ENCODE measurements around the gene NECTIN4. TPM values are rescaled to one million over a fixed set of nuclear protein-coding genes. Genes with fewer than 3 reads are reported as not detected.

Gene NECTIN4
- total RNA-seq, 1 experiment from 2014 or later, result 0.04 TPM

DNA sequence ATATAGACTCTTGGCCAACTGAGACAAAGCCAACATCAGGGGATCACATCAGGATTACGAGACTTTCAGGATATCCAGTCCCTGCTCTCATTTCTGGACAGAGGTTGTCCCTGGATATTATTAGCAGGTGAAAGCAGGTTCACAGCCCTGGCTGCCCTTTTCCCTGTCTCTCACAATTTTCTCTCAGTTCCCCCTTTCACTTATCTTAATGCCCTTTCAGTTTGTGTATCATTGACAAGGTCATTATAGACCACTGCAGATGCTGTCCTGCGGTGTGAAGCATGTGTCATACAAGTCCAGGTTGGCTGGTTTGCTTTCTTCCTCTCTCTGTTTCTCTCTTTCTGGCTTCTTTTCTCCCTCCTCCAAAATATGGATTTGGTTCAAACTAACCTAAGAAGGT lies 6.7 kb upstream of the NECTIN4 start:
- H3K36me3 ChIP-seq, result peaks cover 12% of the 10 kb centered on the region
- H3K27me3 ChIP-seq, result no peaks in the 10 kb centered on the region
- H3K4me3 ChIP-seq, result no peak overlapping the region
- no peak overlapping the region for H3K27ac ChIP-seq
- H3K9me3 ChIP-seq (replicated peaks), result no peaks in the 10 kb centered on the region
- H3K4me1 ChIP-seq, result no peaks in the 10 kb centered on the region
- DNase-seq, result no peak

- H3K9me3 ChIP-seq (replicated peaks), result no peaks in the 10 kb centered on the region
- H3K4me1 ChIP-seq, result no peaks in the 10 kb centered on the region
- DNase-seq, result no peak
- H3K4me3 ChIP-seq, result no peak overlapping the region
- H3K27me3 ChIP-seq, result no peaks in the 10 kb centered on the region
- no peak overlapping the region for H3K27ac ChIP-seq
- peaks cover 11% of the 10 kb centered on the region for H3K36me3 ChIP-seq
Observed at GRCh38 chr1:161095230-161095629, 5.9 kb upstream of the NECTIN4 start.

DNA sequence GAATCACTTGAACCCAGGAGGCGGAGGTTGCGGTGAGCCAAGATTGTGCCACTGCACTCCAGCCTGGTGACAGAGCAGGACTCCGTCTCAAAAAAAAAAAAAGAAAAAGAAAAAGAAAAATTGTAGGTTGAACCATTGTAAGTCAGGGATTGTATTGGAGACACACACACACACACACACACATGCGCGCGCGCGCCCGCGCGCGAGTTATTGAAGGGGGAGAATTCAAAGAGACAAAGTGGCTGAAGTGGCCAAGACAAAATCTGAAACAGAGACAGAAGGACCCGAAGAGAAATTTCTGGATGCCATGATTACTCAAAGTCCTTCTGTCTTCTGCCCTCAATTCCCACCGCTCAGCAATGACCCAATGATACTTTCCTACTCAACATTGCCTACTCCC lies 5.1 kb upstream of the NECTIN4 start:
- Histone ChIP-seq H3K9me3 (replicated peaks) (no peaks in the 10 kb centered on the region), H3K27ac (no peak overlapping the region), H3K4me1 (no peaks in the 10 kb centered on the region), H3K27me3 (no peaks in the 10 kb centered on the region), H3K36me3 (peaks cover 4% of the 10 kb centered on the region; the same call in 1 of the 2 replicates), H3K4me3 (no peak overlapping the region)
- DNase-seq, result no peak

GRCh38 chr1:161092621-161093028 lies 3.3 kb upstream of the NECTIN4 start:
- Histone ChIP-seq H3K36me3 (no peaks in the 10 kb centered on the region), H3K4me1 (no peaks in the 10 kb centered on the region), H3K27ac (no peak overlapping the region), H3K27me3 (no peaks in the 10 kb centered on the region), H3K4me3 (no peak overlapping the region), H3K9me3 (replicated peaks) (no peaks in the 10 kb centered on the region)
- no peak for DNase-seq

DNA sequence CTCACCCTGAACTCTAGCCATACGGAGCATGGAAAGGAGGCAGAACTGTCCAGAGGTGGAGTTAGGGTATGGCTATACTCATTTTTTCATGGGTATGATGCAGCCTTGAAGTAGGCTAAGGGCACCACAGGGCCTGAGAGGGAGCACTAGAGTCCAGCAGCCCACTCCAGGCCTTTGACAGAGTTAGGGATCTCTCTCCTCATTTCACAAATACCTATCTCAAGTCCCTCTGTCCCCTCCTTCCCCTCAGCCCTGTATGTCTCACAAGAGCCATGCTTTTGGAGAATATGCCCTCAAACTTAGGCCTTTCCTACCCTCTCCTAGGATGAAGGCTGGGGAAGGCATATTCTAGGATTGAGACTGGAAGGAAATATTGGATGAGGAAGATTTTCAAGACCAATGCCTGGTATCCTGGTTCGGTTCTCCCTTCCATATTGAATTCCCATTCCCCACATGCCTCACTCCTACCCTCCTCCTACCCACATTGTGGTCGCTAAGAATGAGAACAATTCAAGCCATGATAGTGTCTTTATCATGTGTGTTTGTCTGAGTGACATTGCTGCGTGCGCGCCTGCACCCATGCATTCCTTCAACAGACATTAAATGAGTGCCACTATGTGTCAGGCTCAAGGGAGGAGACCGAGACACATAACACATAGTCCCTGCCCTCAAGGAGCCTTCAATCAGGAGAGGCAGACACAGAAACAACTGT lies 2.6 kb upstream of the NECTIN4 start:
- no peak overlapping the region for H3K27ac ChIP-seq
- H3K36me3 ChIP-seq, result no peaks in the 10 kb centered on the region
- no peaks in the 10 kb centered on the region for H3K9me3 ChIP-seq (replicated peaks)
- H3K27me3 ChIP-seq, result no peaks in the 10 kb centered on the region
- DNase-seq, result no peak
- no peaks in the 10 kb centered on the region for H3K4me1 ChIP-seq
- no peak overlapping the region for H3K4me3 ChIP-seq

DNA sequence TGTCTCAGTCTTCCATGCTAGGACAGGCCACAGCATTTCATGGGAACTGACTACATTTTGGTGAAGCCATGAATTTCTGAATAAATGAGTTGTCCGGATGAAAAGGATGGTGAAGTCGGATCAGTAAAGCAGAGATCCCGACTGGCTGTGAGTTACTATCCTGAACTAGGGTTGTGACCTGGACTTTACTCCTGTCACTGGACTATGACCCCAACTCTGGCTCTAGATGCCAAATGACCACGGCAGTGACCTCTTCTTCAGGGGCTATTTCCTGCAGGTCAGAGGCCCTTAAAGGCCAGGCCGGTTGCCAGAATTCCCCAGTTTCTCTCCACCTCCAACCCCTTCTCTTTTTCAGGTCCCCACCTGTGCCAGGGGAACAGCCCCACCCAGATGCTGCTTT lies 1.7 kb upstream of the NECTIN4 start:
- H3K27ac ChIP-seq, result no peak overlapping the region
- no peaks in the 10 kb centered on the region for H3K27me3 ChIP-seq
- no peaks in the 10 kb centered on the region for H3K36me3 ChIP-seq
- H3K4me1 ChIP-seq, result peaks cover 3% of the 10 kb centered on the region; the same call in 1 of the 2 replicates
- H3K4me3 ChIP-seq, result no peak overlapping the region
- H3K9me3 ChIP-seq (replicated peaks), result no peaks in the 10 kb centered on the region
- DNase-seq, result no peak

GRCh38 chr1:161090617-161091016 lies 1.3 kb upstream of the NECTIN4 start:
- Histone ChIP-seq H3K36me3 (no peaks in the 10 kb centered on the region), H3K4me1 (peaks cover 3% of the 10 kb centered on the region; the same call in 1 of the 2 replicates), H3K27ac (no peak overlapping the region), H3K9me3 (replicated peaks) (no peaks in the 10 kb centered on the region), H3K27me3 (no peaks in the 10 kb centered on the region), H3K4me3 (no peak overlapping the region)
- DNase-seq, result no peak

DNA sequence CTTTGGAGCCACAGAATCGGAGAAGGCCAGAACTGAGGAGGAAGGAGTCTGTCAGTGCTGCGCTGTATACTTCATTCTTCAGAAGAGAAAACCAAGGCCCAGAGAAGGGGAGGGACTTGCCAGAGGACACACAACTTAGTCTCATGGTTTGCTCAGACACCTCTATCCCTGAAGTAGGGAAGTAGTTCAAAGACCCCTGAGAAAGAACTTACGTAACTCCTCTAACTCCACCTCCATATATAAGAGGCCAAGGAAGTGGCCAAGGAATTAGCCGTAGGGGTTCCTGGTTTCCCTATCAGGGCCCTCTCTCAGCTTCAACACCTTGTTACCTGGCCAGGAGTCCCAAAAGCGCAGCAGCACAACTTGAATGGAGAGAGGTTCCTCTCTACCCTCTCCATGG lies 580 bp upstream of the NECTIN4 start:
- DNase-seq, result no peak
- H3K27ac ChIP-seq, result no peak overlapping the region
- H3K9me3 ChIP-seq (replicated peaks), result no peaks in the 10 kb centered on the region
- no peak overlapping the region for H3K4me3 ChIP-seq
- no peaks in the 10 kb centered on the region for H3K36me3 ChIP-seq
- H3K4me1 ChIP-seq, result peaks cover 9% of the 10 kb centered on the region
- no peaks in the 10 kb centered on the region for H3K27me3 ChIP-seq

DNA sequence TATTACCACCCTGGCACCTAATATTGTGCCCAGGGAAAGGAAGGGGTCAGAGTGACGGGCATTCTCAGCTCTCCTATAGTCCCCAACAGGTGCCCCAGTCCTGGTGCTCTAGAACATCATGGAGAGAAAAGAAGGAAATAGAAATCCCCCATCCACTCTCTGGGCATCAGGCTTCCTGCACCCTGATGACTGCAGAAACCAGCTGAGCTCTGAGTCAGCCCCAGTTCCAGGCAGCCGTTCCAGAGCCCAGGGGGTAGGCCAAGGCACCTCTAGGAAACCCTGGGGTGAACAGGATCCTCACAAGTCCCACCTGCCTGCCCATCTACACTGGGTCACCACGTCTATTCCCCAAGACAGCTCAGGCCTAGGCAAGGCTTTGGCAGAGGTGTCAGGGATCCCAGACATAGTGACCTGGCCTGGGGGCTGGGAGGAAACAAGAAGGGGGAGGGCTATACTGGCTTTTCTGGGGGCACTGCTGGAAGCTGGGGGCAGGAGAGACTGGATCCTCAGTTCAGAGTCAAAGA lies 709 bp downstream of the NECTIN4 start:
- DNase-seq, result no peak
- H3K4me1 ChIP-seq, result peaks cover 22% of the 10 kb centered on the region

GRCh38 chr1:161086457-161086856 lies 2.9 kb downstream of the NECTIN4 start:
- Histone ChIP-seq H3K4me3 (no peak overlapping the region), H3K27ac (no peak overlapping the region), H3K9me3 (replicated peaks) (no peaks in the 10 kb centered on the region), H3K4me1 (peaks cover 30% of the 10 kb centered on the region), H3K27me3 (no peaks in the 10 kb centered on the region), H3K36me3 (no peaks in the 10 kb centered on the region)
- no peak for DNase-seq

More for the DNA sequence above, 709 bp downstream of the NECTIN4 start:
- Histone ChIP-seq H3K27ac (no peak overlapping the region), H3K9me3 (replicated peaks) (no peaks in the 10 kb centered on the region), H3K4me3 (no peak overlapping the region), H3K27me3 (no peaks in the 10 kb centered on the region), H3K36me3 (no peaks in the 10 kb centered on the region)

DNA sequence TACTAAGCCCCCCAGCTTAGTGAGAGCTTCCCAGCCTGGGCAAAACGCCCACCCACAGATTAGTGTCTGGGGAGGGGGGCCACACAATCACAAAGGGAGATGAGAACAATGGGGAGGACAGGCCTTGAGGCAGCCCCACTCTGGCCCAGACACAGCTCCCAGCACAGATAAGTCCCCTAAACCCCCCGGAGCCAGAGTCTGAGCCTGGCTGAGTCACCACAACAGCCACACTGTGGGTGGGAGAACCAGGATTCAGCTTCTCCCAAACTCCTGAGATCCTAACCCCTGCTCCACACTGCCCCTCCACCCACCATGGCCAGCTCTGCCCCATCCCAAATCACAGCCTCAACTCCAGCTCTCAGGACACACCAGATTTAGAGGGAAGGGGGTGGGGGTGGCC lies 4.2 kb downstream of the NECTIN4 start:
- peak; percentile 48 to 69 for DNase-seq
- Histone ChIP-seq H3K27ac (peak overlapping the region; percentile 49; the same call in 1 of the 2 replicates), H3K4me3 (no peak overlapping the region), H3K4me1 (peaks cover 30% of the 10 kb centered on the region), H3K27me3 (no peaks in the 10 kb centered on the region), H3K9me3 (replicated peaks) (no peaks in the 10 kb centered on the region), H3K36me3 (no peaks in the 10 kb centered on the region)

DNA sequence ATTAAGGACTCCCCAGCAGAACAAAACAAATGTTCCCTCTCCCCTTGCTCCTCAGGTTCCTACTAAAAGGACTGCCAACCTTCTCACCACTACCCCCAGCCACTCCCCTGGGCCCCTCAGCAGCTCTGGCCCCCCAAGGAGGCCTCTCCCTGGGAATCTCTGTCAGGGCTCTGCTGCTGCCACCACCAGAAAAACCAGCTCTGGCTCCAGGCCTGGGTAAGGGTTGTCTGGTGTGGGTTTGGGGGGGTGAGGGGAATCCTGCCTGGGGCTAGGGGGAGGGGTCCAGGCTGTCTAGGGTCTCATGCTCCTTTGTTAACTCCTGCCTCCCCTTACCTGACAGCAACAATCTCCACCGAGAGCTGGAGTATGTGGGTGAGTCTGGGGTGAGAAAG lies 4.8 kb downstream of the NECTIN4 start:
- peak overlapping the region; percentile 49; the same call in 1 of the 2 replicates for H3K27ac ChIP-seq
- H3K36me3 ChIP-seq, result no peaks in the 10 kb centered on the region
- H3K27me3 ChIP-seq, result no peaks in the 10 kb centered on the region
- peak in 1 of 2 experiments; percentile 26 for DNase-seq
- H3K9me3 ChIP-seq (replicated peaks), result no peaks in the 10 kb centered on the region
- H3K4me1 ChIP-seq, result peaks cover 30% of the 10 kb centered on the region
- no peak overlapping the region for H3K4me3 ChIP-seq

DNA sequence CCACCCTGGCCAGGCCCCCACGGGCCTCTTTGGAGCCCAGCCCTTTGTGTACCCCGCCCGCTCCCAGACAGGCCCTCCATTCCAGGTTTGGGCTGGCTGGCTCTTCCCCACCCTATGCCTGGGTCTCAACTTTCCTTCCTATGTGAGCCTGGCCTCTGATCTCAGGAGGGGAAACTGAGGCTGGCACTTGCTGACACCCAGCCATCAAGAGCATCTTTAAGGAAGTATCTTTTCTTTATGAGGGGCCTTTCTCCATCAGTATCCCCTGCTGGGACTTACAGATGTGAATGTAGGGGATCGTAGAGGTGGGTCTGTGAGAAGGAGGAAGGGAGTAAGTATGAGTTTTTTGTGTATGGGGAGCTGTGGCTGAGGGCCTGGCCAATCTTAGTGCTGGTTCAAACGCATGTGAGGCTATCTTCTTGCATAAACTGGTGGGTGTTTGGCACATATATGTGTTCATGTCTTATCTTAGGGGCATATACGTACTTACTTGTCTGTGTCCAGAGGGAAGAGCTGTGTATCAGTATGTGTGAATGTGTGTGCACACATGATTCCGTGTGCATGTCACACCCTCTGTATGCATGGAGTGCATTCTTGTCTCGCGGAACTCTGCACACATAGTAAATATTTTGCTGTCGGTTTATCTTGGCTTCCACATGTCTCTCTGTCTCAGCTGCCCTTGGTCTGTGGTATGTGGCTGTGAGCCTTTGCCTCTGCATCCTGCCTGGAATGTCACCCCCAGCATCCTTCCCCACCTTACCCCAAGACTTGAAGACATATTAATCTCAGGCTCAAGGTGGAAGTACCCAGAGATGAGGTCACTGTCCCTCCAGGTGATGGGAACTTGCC lies 5.4 kb downstream of the NECTIN4 start:
- Histone ChIP-seq H3K36me3 (no peaks in the 10 kb centered on the region), H3K4me3 (no peak overlapping the region), H3K9me3 (replicated peaks) (no peaks in the 10 kb centered on the region), H3K27me3 (no peaks in the 10 kb centered on the region), H3K4me1 (peaks cover 30% of the 10 kb centered on the region), H3K27ac (peak overlapping the region; percentile 49; the same call in 1 of the 2 replicates)
- no peak for DNase-seq

GRCh38 chr1:161082996-161083747 lies 6.2 kb downstream of the NECTIN4 start:
- Histone ChIP-seq H3K27me3 (no peaks in the 10 kb centered on the region), H3K4me3 (no peak overlapping the region), H3K27ac (peak overlapping the region; percentile 49; the same call in 1 of the 2 replicates), H3K4me1 (peaks cover 30% of the 10 kb centered on the region), H3K9me3 (replicated peaks) (no peaks in the 10 kb centered on the region), H3K36me3 (no peaks in the 10 kb centered on the region)
- peak; percentile 56 to 70 for DNase-seq
